ENCODE results near the gene ROBO1.
"Not testable (repeated sequence)": the region's sequence is repeated elsewhere in the genome, so short reads cannot be mapped to it uniquely, and the experiment has no call there.

Gene ROBO1

DNA sequence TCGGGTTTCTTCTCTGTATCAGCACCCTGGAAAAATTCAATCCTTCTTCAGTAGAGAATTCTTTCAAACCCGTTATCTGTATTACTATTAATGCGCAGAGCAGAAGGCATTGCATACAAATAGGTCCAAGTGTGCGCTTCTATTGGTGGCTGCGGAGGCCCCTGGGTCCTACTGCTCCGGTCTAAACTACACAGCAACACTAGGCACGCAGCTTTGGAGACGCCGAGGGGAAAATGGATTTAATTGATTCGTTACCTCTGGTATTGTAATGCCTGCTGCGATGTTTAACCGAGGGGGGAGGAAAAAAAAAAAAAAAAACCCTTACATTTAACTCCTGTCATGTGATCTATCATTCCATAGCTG is at the start of gene ROBO1:
Gene ROBO1 (minus strand): TSS at position 94 of the 363 bp plus-strand sequence.
- DNase-seq = no peak

DNA sequence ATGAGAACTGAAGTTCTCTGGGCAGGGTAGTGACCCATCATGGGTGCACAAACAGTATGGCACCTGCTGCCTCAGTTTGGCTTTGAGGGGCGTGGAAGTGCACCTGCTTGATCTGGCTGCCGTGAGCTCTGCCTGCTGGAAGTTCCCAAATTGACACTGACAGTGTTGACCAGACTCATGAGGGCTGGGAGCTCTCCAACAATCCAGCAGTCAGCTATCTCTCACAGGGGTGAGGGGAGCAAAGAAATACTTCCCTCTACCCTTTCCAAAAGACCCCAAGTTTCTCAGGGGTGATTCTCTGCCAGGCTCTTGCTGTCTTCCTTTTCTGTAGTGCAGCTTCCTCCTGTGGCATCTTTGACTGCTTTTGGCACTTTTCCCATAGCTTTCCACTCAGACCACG is 49.4 kb upstream of the ROBO1 start:
- no peak for DNase-seq

DNA sequence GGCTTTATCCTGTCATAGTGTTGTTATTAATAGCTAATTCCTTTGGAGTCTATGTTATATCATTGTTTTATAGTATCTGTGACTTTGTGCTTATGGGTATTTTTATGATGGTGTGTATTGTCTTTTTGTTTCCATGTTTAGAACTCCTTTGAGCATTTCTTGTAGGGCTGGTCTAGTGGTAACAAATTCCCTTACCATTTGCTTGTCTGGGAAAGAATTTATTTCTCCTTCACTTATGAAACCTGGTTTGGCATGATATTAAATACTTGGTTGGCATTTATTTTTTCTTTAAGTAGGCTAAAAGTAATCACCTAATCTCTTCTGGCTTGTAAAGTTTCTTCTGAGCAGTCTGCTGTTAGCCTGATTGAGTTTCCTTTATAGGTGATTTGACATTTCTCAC is 47.7 kb upstream of the ROBO1 start:
- no peak for DNase-seq

DNA sequence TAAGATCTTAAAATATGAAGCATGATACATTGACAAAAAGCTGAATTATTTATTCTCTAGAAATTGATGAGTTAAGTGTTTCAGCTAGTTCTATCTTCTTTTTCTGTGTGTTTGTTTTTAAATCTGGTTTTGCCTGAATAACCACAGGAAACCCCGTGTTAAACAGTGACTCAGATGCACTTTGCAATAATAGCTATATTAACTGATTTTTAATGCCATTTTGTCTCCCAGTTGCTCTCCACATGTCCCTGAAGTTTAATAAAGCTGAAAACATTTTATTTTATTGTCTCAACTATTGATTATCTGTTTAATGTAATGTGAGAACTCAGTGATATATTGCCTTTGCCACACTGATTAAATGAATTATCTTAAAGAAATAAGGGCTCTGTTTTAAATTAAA is 42.8 kb upstream of the ROBO1 start:
- DNase-seq = no peak

DNA sequence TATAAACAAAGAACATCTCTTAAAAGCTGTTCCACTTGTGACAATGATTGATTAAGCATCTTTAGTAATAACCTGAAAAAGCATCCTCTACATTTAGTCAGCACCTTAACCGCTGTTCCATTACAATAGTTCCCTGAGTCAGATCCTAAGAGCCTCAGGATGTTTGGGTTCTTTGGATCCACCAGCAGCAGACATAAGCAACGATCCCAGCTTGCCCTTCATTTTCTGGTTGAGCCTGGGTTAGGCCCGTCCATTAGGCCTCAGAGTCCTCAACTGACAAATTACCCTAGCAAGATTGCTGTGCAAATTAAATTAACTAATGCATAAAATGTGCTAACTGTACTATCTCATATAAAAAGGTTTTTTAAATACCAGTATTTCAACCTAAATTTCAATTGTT is 42.3 kb upstream of the ROBO1 start:
- no peak for DNase-seq

DNA sequence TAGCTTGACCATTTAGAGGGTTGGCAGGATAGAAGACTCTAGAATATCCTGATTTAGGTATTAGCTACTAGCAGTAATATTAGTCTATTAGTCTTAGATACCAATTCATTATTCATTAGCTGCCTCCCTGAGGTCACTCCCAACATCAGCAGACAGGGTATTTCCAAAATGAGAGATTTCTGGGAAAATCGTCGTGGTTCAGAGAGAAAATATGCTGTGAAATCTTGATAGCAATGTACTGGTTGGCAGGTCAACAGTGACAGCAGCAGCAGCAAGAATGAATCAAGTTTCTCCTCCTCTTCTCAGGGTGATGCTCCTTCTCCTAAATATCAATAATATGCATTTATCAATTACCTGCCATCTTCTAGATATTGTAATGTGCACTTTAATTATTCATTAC is 41.3 kb upstream of the ROBO1 start:
- DNase-seq = no peak

DNA sequence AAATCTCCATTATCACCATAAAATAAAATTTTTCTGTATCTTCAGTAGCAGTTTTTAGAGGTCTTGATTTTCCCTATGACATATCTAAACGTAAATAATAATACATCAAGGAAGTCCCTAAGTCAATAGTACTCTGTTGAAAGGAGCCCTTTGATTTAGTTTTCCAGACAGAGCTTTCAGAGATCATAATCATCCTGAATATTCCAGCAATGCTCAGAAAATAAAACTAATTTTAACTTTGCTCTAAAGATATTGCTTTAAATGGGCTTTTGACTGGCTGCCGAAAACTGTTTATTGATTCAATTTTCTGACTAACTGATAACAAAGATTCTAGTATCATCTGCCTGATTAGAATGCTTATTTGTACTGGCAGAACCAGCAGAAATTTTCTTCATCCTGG is 40.7 kb upstream of the ROBO1 start:
- no peak for DNase-seq

DNA sequence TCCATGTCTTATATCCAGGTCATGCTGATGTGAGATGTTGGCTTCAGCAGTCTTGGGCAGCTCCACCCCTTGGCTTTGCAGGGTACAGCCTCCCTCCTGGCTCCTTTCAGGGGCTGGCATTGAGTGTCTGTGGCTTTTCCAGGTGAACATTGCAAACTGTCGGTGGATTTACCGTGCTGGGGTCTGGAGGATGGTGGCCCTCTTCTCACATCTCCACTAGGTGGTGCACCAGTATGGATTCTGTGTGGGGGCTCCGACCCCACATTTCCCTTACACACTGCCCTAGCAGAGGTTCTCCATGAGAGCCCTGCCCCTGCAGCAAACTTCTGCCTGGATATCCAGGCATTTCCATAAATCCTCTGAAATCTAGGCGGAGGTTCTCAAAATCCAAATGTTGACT is 22.4 kb upstream of the ROBO1 start:
- not testable (repeated sequence) for DNase-seq

DNA sequence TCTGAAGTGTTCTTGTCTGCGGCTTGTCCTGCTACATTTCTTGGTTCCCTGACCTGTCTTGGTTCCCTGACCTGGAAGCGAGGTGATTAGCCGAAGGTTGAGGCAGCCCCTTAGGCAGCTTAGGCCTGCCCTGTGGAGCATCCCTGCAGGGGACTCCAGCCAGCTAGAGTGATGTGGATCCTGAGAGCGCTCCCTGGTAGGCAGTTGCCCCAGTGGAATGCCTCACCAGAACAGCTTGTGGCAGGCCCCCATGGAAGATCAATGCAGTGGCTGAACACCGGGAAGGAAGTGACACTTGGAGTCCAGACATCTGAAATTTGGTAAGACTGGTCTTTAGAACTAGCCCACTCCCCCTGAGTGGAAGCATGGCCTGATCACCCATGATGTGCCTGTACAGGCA is 5.5 kb upstream of the ROBO1 start:
- DNase-seq = no peak

DNA sequence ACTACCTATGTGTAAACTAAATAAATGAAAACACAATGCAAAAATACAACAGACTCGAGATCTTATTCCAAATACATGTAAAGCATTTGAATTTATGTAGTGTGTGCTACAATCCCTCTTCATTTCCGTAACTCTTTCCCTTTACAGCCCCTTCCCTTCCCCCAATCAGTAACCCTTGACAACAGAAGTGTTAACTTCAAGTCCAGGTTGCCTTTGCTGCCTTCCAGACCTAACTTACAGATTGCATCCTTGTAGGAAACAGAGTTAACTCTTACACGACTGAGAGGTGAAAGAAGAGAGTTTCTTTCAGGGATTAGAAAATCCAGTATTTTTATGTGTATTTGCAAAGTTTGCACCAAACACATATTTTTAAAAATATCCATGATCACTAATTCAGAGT is 1.4 kb upstream of the ROBO1 start:
- no peak for DNase-seq

DNA sequence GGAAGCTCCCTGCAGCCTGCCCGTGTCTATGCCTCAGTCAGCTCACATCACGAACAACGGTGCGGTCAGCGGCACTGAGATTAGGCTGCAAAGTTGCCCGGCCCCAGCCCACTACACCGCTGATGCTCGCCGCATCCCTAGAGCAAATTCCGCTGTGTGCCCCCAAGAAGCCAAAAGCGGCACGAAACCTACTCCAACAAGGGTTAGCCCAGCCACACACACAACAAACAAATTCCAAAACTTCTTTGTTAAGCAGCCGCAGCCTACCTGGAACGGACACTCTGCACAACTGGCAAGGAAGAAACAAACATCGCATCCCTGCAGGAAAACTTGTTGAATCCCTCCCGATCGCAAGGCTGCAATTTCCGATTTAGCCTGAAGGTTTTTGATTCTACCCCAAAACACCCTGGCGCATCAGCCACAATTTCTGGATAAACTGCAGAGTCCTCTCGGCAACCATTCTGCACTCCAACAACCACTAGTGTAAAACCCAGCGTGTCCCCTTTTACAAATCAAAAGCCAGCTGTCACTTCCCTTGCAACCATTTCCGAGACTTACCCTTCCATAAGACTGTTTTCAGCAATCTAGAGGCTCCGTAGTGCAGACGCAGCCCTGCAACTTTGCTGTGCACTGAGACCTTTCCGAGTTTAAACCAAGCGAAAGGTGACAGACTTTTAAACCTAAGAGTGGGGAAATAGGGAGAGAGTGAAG is 449 bp downstream of the ROBO1 start:
- no peak for DNase-seq

DNA sequence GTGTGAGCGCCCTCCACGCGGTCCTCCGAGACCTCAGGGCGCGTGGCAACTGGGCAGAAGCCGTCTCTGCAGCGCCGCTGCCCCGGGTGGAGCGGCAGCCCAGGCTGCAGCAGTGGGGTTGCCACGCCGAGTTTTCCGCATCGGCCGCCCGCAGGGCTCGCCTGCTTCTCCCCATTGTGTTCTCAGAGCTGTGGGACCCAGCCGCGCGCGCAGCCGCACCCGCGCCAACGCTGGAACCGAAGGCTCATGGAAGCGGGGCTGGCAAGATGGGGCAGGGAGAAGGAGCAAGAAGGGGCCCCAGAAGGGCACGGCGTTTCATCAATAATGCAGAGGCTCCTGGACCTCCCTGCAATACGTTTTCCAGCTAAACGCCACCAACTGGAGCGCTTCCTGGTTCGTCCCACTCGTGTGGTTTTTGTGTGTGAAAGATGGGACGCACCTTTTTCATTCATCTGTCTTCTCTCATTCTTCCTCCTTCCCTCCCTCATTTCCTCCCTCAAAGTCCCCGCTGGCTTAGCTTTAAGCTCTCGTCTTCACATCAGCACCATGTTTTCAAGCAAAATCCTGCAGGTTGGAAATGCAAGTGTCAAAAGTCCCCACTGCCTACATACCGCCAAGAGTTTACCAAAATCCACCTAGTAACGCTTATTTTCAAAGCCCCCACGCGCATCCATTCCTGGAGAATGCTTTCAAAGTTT is 1.2 kb downstream of the ROBO1 start:
- DNase-seq = peak in 1 of 2 experiments; percentile 6

DNA sequence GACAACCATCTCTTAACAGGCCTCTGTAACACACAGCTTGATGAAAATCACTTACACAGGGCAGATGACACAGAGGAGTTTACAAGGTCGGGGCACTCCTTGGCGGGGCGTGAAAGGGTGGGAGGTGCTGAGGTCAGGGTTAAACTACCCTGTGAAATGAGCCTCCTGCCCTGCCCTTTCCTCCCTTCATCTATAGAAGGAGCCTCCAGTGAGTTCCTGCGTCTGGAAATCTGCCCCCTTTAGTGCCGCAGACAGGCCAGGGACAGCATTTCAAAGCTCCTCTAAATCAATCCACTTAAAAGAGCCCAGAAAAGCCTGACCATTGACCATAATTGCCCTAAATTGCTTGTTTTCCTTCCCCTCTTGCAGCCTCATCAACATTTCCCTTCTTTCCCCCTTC is 1.9 kb downstream of the ROBO1 start:
- no peak for DNase-seq

DNA sequence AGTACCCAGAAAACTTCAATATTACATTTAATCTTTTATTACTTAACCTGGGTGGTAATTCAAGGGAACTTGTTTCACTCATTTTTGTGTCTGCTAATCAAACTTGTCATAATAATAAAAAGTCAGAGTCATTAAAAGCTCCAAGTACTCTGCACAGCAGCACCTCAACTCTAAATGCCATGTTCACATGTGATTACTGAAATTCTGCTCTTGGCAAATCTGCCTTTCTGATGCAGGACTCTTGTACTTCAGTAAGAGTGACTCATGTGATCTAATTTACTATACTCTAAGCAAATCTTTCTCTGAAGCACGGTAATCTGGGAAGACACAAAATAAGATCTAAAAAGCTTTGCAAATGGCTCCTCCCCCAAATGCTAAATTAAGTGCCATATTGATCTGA is 6.4 kb downstream of the ROBO1 start:
- no peak for DNase-seq

DNA sequence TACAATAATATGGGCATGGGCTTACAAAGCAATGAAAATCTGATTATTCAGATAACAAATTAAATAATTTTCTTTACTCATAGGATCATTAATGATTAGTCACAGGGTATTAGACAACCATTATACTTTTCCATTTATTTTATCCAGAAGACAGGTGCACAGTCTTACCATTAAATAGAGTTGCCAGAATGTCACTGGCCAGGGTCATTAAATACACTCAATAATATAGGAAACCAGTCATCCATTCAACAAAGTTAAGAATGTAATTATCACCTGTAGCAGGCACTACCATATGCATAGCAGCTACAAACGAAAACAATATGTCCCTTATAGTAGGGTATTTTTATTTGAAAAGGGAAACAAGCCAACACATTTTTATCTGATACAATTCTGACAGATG is 16.1 kb downstream of the ROBO1 start:
- no peak for DNase-seq

DNA sequence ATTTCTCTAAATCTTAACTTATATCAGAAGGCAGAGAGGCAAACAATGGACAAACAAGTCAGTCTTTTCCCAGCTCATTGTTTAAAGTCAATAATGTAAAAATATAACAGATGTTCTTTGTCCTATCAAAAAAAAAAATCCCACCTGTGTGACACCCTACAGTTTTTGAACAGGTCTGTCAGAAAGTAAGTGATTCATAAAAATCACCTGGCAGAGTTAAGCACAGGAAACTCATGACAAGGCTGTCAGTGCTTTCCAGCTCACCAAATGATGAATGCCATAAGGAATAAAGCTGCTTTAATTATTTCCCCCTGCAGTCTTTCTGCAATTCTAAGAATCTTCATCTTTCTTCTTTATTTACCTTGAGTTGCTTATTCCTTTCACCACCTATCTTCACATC is 30.3 kb downstream of the ROBO1 start:
- DNase-seq = no peak

DNA sequence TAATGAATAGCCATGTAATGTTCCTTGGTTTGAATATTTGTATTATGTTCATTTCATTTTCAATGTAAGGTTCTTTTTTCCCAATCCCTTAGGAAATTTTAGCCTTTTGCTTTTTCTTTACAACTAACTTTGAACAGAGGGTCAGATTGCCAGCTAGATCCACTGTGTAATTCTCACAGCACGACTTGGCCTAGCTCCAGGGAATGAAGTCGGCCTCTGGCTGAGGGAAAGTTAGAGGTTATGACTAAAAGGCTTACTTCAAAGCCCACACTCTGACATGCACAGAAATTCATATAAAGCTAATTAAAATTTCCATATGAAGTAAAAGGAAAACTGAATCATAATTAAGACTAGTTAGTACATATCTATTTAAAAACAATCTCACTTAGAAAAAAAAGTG is 38.7 kb downstream of the ROBO1 start:
- peak; percentile 14 to 61 for DNase-seq

DNA sequence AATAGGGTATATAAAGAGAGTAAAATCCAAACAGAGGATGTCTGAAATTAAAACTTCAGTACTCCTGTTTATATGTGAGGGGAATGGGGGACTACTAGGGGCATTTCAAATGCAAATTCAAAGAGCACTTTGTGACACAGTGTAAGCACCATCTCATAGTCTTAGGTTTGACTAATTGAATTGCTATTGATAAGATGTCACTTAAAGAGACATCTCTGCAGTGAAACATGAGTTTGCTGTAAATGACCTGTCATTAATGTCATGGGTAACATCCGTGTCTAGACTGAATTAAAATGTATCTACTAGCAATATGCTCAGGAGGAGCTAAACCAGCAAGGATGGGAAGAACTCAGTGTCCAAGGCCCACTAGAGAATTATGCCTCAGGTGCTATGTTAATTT is 41.0 kb downstream of the ROBO1 start:
- DNase-seq = no peak

DNA sequence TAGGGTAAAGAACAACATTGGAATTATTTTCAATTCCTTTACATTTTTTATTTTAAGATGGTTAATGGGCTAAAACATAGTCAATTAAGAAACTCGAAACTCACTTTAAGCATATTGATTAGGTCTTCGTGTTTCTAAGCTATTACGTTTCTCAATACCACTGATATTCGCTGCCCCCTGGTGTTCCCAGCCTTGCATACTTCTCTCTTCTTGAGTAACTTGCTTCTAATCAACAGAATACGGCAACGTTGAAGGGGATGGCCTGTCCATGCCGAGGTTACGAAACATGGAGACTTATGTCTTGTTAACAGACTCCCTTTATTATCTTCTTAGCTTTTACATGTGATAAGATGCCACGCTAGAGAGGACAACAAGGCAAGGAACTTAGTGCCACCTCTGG is 43.6 kb downstream of the ROBO1 start:
- no peak for DNase-seq

DNA sequence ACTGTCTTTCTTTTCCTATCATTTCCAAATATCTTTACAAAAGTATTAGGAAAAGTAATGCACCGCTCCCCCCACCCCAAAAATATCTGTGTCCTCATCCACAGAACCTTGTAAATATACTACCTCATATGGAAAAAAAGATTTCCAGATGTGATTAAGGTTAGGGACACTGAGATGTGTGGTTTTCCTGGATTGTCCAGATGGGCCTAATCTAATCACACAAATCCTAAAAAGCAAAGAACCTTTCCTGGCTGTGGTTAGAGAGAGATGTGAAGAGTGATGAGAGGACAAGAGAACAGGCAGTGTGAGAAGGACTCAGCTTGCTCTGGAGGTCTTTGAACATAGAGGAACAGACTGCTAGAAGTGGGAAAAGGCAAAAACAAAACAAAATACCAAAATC is 77.7 kb downstream of the ROBO1 start:
- no peak for DNase-seq

DNA sequence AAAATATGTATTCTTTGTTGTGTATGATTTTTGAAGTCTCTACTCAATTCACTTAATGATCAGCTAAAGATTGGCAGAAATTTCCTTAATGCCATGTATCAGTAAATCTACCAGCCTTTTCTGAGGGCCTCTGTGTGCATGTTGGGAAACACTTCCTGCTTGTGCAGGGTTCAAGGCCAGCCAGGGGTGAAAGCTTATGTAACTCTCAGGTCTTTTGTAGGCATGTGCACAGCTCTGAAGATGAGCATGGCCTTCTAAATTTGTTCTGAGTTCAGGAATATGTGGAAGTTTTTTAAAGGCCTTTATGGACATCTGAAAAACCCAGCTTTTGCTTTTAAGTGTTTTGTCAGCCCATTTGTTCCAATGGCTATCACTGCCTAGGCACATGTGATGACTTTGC is 82.7 kb downstream of the ROBO1 start:
- DNase-seq = no peak

DNA sequence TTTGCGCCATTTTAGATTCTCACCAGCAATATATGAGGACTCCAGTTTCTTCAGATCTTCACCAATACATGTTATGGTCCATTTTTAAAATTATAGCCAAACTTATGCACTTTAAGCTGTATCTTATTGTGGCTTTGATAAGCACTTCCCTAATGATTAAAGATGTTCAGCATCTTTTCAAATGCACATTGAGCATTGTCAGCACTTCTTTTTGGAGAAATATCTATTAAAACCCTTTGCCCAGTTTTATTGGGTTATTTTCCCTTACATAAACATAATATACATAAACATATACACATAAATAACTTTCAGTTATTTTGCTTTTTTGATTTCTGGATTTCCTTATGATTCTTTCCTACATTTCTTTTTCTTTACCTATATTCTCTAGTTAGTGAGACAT is 83.8 kb downstream of the ROBO1 start:
- no peak for DNase-seq

DNA sequence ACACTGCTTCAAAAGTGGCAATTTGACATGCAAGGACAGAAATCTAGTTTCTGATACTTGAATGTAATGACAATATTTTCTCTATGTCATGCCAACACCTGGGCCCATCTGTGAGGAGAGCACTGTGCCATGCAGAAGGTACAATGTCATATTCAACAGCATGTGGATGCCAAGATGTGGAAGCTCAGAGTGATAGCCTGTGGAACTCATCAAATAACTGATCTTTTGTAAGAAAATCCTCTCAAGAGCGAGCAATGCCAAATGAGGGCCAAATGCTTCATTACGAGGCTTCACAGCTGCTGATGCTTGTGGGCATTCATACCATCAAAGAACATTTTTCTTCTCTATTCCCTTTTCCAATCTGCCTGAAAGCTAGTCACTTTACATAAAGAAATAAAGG is 95.1 kb downstream of the ROBO1 start:
- no peak for DNase-seq

DNA sequence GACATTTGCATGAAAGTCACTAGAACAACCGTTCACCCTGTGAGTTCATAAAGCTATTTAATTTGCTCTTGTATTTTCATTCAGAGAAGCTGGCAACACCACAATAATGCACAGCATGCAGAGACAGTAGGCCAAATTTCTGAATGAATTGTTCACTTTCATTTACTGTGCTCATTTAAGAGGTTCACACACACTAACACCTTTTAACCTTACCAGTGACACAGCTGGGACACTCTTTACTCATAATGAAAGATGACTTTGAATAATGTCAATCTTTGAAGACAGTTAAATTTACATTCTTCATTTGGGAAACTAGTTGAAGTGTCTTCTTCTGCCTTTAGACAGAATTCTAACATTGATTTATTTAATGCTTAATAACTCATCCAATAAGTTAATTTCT is 95.7 kb downstream of the ROBO1 start:
- no peak for DNase-seq

DNA sequence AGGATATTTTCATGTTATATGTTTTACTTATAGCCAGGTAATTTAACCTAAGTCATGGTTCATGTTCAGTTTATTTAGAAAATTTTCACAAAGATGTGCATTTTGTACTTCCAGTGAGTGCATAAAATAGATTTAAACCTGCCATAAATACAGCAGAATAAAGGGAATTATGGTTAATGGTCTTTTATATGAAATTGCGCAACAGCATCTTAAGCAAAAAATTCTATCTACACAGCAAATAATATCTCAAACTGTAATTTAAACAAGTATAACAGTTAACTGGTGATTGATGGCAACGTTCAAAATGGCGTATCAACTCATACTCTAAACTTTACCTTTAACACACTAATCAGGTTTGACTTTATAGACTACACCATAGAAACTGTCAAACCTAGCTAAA is 97.6 kb downstream of the ROBO1 start:
- no peak for DNase-seq

Data from NCI-H2081 (cell line).